T-helper 1 cell (primary cell): Measurements from ENCODE around the gene DNAI2.

ENCODE experiments used
- DNase-seq, 5 donors: peaks; one replicate each; pipeline ENCODE4 v3.0.0-alpha.2; 2012 to 2020

The DNAI2 gene

DNA sequence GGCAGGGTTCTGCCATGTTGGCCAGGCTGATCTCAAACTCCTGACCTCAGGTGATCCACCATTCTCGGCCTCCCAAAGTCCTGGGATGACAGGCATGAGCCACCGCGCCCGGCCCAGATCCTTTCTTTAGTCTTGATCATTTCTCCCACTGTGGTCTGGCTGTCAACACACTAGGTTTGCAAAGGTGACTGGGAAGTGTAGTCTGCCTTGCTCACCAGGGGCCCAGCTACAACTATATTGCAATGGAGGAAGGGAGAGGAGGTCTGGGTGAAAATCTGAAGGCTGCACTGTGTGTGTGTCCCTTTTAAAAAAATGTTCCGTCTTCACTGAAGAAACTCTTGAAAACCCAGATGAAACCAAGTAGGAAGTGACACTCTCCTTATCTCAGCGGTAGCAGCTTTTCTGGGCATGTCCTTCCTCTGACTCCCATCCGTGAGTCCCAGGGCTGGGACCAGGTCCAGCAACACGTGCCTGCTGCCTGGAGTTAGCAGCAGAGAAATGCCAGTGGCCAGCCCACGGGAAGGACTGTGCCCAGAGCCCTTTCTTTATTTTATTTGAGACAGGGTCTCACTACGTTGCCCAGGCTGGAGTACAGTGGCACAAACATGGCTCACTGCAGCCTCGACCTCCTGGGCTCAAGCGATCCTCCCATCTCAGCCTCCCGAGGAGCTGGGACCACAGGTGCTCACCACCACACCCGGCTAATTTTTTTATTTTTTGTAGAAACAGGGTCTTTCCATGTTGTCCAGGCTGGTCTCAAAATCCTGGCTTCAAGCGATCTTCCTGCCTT is 34.1 kb downstream of the DNAI2 start:
- no peak for DNase-seq

DNA sequence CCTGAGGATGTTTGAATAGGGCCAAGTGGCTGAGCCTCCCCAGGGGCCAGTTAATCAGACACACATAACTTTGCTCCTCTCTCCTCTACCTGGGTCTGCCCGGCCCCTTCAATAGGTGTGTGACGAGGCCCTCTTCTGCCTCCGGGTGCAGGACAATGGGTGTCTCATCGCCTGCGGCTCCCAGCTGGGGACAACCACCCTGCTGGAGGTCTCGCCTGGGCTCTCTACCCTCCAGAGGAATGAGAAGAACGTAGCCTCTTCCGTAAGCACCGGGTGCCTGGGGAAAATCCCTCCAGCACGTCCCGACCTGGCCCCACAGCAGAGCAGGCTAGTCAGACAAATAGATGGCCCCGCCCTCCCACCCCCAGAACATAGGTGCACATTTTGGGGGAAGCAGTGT is 35.9 kb downstream of the DNAI2 start:
- DNase-seq: no peak

DNA sequence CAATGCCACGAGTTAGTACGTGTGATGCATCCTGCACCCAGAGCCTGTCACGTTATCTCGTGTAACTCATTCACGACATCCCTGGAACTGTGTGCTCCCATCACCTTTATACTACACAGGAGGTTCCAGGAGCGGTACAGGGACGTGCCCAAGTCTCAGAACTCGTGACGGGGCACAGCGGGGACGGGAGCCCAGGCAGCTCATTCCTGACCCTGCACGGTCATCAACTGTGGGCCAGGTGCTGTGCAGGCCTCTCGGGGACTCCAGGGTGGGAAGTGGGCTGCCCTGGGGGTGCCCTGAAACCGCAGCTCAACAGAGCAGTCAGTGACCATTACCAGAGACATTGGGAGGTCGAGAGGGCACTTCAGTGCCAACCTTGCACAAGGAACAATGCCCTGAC is 40.8 kb downstream of the DNAI2 start:
- DNase-seq: no peak

DNA sequence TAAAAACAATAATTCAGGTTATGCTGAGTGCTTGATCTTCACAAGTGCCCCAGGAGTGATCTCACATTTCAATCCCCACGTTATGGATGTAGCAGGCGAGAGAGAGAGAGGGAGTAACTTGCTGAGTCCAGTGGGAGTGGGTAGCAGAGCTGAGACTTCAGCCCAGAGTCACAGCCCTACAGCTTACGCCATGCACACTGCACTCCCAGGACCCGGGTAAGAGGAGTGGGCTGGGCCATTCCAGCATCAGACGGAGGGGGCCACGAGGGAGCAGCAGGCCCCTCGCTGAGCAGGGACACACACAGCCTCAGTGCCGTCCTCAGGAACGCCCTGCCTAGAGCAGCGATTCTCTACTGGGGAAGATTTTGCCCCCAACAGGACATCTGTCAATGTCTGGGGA is 42.2 kb downstream of the DNAI2 start:
- no peak for DNase-seq

DNA sequence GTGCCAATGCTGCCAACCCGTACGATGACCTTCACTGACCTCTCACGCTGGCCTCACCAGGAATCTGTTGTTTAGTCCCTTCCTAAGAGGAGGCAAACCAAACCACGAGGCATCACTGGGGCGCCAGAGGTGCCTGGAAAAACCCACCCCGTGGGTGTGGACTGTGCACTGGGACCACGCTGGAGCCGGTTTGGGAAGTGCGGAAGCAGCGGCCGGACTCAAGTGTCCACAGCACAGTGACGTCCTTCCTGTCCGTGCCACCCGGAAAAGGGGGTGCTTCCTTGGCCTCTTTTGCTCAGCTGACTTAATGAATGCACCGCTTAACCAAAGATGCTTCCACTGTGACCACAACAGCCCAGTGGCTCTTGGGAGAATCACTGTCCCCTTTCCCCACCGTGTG is 43.0 kb downstream of the DNAI2 start:
- DNase-seq: no peak

DNA sequence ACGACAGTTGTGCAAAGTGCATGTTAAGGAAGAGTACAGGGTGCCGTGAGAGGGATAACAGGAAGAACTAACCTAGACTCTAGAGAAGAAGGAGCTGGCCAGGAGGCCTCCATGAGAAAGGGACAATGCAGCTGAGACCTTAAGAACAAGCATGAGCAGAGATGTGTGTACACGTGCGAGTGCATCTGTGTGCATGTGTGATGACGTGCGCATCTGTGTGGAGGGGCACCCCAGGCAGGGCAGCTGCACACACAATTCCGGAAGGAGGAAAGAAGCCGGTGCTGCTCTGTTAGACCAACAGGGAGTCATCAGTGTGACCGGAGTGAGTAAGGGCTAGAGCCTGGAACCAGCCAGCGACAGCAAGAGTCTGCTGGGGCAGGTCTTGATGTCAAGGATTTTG is 44.4 kb downstream of the DNAI2 start:
- no peak for DNase-seq

DNA sequence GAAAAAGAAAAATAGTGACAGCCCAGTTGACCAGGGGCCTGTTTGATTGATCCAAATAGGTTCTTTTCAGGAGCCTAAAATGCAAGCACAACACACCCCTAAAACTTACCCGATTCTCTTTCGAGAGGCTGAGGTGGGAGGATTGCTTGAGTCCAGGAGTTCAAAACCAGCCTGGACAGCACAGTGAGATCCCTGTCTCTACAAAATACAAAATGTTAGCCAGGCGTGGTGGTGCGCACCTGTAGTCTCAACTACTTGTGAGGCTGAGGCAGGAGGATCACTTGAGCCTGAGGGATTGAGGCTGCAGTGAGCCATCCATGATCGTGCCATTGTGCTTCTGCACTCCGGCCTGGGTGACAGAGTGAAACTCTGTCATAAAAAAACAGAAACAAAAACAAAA is 50.5 kb downstream of the DNAI2 start:
- DNase-seq: no peak

DNA sequence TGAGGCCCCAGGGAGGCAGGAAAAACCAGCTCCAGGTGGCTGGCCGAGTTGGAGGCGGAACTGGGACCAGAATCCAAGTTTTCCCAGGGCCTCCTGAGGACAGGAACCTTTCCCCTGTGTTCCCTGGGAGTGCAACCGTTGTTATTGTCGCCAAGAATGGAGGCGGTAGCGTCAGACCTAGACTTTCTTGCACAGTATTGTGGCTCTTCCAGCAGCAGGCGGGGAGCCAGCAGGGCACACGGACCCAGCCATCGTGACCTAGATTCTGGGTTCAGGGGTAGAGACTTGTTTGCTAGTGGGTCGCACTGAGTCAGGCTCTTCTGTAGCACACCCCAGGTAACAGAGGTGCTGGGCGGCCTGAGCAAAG is 51.3 kb downstream of the DNAI2 start:
- DNase-seq: no peak

DNA sequence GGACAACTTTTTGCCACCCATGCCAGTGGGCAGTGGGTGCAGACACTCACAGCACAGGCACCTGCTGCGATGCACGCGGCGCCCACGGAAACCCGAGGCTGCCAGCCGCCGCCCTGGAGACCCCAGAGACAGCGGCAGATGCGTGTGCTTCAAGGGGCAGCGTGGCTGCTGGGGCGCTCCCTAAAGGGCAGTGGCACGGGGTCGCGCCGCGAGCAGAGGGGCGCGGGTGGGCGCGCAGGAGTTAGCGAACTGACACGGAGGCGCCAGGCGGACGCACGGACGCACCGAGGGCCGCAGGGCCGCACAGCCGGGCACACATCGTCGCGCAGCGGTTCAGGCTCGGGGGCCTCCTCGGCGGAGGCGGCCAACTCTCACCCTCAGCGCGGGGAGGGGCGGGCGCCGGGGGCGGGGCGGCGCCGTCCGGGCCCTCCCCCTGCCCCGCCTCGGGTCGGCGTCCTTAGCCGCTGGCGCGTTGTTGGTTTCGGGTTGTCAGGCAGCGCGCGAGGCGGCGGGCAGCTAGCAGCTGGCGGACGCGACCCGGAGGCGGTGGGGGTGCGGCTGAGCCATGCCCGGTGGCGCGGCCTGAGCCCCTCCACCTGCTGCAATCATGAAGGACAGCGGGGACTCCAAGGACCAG is 51.8 kb downstream of the DNAI2 start, which contains the start of gene KIF19:
Gene KIF19, plus strand, starts transcription at position 484 of the 637 bp plus-strand sequence. Its CDS starts 124 bp downstream, at position 608.
- peak; percentile 33 to 57 (median 41) for DNase-seq

DNA sequence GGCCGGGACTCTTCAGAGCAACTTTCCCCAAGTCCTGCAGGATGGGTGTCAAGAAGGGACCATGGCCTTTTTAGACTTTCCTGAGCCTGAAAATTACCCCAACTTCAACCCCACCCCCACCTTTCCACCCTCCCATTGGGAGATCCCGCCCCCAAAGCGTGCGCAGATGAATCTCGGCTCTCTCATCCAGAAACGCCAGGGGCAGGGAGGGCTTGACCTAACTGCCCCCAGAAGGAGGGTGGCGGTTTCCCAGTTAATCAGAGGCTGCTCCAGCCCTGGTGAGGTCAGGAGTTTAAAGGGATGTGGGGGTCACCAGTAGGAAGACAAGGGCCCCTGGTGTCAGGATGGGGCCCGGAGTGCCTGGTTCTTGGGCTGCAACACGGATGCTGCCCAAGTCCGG is 52.5 kb downstream of the DNAI2 start:
- DNase-seq: no peak

DNA sequence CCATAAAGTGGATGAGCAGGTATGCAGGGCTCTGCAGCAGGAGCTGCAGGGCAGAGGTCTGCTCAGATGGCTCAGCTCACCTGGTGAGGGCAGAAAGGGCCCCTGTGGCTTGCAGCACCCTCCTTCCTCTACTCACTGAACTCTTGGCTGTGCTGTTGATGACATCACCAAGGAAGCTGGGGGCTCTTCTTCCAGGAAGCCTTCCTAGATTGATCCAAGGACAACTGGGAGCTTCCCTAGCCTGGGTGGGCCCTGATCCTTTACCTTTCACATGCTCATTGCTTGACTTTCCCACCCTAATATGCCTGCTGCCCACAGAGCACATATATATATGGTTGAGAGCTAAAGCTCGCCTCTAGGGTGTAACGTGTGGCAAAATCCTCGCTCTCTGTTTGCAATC is 54.5 kb downstream of the DNAI2 start:
- DNase-seq: no peak

DNA sequence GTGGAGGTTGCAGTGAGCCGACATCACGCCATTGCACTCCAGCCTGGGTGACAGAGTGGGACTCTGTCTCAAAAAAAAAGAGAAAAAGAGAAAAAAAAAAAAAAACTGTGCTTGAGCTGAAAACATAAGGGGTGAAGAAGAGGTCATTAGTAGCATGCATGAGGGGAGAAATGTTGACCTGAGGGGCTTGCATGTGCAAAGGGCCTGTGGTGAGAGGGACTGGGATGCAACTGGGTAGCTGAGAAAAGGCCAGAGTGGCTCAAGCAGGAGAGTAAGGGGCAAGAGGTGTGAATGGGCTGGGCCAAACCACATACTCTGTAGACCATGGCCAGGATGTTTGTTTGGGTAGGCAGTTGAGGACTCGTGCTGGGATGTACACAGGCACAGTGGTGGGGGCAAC is 55.3 kb downstream of the DNAI2 start:
- peak in 1 of 5 donors; percentile 20 for DNase-seq

DNA sequence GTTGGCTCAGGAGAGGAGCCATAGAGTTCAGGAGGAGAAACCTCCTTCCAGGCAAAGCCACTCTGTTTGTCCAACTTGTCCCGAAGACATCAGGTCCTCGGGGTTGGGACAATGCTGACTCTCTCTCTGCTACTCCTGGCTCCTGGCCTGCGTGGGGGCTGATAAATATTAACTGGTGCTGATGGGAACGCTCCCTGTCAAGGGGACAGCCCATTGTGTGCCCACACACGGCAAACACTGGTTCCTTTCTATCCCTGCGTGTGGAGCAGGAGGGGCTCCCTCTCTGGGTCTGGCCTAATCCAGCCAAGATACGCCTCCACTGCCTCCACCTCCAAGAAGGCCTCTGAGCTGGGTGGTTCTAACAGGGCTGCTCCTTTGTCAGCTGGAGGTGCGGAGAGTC is 56.4 kb downstream of the DNAI2 start:
- DNase-seq: no peak

DNA sequence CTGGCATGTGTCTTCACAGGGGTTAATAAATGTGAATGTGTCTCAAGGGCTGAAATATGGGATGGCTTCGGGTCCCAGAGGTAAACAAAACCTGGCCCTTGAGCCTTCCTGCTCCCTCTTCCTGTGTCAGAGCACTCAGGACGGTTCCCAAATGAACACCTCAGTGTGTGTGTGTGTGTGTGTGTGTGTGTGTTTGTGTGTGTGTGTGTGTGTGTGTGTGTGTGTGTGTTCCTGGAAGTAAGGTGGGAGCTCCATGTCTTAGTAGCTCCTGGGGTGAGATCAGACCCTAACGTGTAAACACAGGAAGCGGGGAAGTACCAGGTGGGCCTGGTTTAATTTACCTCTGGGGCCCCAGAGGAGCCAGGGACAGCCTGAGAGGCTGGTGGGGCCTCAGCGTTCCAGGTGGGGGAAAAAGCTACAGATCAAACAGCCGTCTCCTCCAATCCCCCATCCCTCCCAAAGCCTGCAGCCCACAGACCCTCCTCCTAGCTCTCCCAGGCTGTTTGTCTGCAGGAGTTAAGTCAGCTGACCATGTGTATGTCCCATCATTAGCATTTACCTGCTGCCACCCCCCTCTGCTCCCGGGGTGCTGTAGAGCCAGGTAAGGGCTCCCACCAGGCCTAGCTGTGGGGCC is 58.1 kb downstream of the DNAI2 start:
- DNase-seq: no peak

DNA sequence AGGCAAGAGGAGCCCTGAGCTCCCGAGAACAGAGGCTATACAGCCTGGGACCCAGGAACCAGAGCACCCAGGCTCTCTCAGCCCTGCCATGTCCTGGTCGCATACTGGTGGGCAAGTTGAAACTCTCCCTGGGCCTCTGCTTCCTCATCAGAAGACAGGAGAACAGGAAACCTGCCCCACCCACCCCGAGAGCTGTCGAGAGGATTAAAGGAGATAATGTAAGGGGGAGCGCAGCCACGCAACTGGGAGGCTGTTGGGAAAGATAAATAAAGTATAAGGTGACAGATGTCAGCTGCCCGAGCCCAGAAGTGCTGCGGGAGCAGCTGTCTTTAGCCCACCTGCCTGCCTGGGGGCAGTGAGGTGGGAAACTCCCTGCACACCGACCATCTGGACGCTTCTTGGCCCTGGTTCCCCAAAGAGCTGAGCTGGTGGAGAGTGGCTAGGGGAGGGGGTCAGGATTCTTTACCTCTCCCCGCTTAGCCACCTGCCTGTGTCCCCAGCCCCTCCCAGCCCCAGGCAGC is 58.8 kb downstream of the DNAI2 start:
- no peak for DNase-seq

DNA sequence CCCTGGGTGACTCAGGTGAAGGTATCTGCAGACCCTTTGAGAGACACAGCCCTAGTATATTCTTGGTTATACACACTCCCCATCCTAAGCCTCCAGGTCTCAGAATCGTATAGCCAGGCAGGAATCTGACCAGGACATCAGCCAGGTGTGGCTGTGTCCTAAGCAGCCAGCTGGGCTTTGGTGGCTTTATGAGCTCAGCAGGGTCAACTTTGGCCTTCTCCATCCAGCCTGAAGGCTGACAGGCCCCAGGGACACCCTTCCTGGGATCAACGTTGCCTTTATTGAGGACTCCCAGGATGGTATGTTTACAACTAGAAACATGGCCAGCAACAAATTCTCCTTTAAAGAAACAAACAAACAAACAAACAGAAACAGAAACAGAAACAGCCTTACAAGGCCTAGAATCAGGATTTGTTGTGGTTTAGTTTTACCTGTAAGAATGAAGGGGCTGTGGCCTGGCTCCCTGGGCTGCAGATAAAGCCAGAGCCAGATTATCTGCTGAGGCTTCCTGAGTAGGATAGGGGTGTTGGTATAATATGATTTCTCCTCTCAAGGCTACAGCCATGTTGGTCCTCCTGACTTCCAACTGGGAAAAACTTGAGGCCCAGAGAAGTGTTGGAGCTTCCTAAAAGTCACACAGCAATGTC is 60.5 kb downstream of the DNAI2 start:
- no peak for DNase-seq

DNA sequence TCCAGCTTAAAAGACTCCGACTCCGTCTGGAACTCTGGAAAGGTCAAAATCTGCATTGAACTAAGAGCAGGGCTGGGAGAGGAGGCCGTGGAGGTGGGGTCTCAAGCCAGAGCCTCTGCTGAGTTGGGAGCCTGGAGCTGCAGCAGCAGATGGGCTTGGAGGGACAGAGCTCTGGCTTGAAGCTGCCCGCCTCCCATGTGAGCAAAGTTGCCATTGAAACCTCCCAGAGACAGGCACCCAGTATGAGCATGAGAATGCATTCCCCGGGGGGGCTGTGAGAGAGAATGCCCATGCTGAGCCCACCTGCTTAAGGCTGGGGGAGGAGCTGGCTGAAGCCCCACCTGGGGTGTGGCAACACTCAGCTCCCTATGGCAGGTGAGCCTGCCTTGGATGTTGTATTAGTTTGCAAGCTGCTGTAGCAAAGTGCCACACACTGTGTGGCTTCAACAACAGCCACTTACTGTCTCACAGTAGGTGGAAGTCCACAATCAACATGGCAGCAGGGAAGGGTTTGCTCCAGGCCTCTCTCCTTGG is 61.6 kb downstream of the DNAI2 start:
- no peak for DNase-seq

DNA sequence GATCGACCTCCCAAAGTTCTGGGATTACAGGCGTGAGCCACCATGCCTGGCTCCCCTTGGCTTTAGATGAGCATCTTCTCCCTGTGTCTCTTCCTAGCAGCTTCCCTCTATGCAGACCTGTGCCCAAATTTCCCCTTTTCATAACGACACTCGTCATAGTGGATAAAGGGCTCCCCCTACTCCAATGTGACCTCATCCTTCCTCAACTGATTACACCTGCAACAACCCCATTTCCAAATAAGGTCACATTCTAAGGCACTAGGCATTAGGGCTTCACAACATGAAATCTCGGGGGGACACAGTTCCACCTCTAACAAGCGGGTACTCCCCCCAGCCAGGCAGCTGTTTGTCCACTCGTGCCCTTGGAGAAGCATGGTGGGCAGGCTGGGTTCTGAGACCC is 62.3 kb downstream of the DNAI2 start:
- no peak for DNase-seq

DNA sequence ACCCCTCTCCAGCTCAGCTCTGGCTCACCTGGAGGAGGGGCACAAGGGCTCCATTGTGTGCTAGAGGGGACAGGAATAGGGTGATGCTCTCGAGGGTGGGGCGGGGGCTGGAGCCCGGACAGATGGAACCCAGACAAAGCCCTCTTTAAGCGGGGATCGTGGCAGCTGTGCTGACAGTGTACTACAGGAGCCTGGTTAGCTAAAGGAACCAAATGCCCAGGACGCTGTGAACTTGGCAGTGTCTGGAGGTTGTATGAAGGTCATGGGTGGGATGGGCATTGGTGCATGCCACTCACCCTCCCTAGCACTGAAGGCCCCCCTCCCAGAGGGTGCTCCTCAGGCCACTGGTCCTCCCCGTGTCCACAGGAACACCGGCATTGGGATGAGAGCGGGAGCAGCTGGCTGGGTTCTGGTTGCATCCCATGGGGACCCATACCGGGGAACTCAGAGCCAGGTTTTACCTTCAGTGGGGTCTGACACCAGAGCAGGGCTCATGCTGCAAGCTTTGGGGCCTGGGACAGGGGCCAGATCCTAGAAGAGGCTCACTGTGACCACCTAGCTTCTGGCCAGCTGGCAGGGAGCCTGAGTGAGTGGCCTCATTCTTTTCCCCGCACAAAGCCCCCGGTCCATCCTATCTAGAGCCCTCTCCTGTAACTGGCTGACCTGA is 63.9 kb downstream of the DNAI2 start:
- no peak for DNase-seq

DNA sequence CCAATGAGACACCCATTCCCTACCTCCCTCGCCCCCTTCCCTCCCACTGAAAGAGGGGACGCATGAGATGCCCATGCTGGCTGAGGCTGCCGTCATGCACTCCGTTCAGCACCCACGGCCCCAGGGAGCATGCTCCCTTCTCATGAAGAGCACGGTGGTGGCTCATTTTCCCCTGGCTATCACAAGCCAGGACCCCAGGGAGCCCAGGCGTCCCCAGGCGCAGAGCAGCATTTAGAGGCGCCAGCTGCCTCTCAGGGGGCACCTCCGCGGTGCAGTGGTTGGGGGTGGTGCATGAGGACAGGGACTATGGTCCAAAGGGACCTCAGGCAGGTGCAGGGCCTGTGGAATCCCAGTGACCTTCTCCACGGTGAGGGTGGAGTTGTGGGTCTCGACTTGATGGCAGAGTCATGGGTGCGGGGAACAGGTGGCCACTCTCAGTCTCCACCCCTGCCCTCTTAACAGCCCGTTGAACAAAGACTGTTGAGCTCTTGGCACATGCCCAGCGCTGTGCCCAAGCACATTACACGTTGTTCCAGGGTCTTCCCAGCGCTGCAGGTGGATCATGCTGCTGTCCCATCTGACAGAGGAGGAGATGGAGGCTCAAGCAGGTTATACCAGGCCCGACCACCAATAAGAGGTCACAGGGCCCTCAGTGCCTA is 65.6 kb downstream of the DNAI2 start:
- no peak for DNase-seq

DNA sequence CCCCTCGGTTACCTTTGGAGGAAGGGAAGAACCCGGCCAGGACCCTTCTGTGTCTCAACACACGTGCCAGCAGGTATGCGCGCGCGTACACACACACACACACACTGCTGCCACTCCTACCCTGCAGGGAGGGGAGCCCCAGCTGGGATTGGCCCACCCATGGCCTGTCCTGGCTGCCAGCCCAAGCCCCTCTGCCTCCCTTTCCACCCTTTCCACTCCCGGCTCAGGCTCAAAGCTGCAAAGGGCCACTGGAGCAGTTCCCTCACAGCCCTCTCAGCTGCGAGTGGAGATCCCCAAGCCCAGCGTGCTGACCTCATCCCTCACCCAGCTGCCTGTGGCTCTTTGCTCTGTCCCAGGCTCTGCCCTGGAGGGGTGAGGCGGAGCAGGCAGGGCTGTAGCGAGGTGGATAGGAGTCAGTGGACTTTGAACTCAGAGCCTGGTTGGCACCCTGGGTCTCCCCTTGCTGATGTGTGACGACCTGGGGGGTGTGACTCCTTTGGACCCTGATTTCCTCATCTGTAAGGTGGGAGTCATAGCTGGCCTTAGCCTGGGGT is 66.5 kb downstream of the DNAI2 start:
- no peak for DNase-seq

DNA sequence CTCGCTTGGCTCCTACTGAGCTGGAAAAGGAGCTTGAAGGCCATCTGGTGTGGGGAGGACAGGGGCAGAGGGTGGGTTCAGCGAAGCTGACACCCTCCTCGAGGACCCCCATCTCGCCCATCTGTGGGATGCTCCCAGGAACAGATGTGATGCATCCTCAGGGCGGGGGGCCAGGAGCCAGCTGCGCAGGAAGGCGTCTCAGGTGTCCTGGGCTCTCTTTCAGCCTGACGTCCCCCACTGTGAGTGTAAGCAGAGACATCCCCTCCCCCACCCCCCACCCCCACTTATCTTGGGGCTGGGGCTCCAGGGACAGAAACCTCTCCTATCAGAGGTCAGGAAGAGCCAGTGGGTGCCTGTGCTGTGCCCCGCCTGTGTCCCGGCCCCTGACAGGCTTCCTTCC is 68.2 kb downstream of the DNAI2 start:
- DNase-seq: no peak
